Fibroblast of the aortic adventitia (primary cell): Measurements from ENCODE around the gene WDPCP. TPM values are rescaled to one million over a fixed set of nuclear protein-coding genes. Genes with fewer than 3 reads are reported as not detected.

Experiments used
- DNase-seq: peaks from one replicate; pipeline ENCODE4 v3.0.0-alpha.2; 2010; ENCODE audit warnings: low read depth
- H3K4me3 ChIP-seq: 2 replicates; pipeline ENCODE4 v1.5.1; 2011; ENCODE audit warnings: low read depth, mild to moderate bottlenecking, control low read depth, low read length, moderate library complexity
- total RNA-seq: library from RNA; depleted of rRNA; stranded (reverse); fragments of >200 nt; gene quantifications from 2 replicates; pipeline ENCODE4 v1.2.3, GENCODE V29; 2012; ENCODE audit warnings: low replicate concordance
- TF ChIP-seq, protein P1 (sequence below): IDR thresholded peaks from 2 replicates; pipeline ENCODE4 v1.5.1; 2011; ENCODE audit warnings: mild to moderate bottlenecking, low read length, control low read depth, inconsistent platforms; ENCODE audit not compliant: insufficient read depth

The WDPCP gene
- total RNA-seq, 1 donor: 12.4 TPM

DNA sequence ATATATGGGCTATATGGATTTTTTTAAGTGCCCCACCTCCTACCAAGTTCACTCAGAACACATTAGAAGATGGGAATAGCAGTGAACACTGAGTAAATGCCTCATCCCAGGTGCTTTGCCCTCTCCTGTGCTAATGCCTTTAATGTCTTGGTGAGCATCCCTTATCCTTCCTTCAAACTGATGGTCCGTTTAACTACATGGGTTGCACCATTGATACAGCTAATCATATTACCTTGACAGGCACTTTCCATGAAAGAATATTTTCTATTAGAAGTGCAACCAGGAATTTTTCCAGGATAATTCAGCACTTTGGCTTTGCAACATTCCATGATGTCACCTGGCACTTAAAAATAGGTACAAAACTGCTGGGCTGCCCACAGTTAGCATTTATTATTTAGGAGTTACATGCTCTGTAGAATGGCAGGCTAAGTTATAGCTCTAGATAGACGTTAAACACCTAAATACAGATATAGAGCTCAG lies 74.0 kb downstream of the WDPCP start:
- H3K4me3 ChIP-seq: no peak overlapping the region
- TF ChIP-seq, protein P1, sequence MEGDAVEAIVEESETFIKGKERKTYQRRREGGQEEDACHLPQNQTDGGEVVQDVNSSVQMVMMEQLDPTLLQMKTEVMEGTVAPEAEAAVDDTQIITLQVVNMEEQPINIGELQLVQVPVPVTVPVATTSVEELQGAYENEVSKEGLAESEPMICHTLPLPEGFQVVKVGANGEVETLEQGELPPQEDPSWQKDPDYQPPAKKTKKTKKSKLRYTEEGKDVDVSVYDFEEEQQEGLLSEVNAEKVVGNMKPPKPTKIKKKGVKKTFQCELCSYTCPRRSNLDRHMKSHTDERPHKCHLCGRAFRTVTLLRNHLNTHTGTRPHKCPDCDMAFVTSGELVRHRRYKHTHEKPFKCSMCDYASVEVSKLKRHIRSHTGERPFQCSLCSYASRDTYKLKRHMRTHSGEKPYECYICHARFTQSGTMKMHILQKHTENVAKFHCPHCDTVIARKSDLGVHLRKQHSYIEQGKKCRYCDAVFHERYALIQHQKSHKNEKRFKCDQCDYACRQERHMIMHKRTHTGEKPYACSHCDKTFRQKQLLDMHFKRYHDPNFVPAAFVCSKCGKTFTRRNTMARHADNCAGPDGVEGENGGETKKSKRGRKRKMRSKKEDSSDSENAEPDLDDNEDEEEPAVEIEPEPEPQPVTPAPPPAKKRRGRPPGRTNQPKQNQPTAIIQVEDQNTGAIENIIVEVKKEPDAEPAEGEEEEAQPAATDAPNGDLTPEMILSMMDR: no peak
- no peak for DNase-seq

DNA sequence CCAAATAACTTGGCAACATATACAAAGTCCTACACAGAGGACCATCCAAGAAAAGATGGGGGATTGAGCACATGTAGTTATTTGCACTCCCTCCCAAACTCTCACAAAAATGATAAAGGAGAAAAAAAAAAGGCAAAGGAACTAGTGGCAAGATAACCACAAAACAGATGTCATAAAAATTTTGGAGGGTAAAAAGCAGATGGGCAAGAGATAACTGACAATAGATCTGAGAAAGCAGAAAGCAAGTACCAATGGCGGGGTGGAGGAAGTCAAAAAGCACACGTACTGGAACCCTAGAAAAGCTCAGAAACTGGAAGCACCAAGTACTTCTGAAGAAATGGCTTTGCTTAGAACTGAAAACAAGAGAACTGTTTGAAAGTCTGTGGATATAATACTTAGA lies 82.0 kb downstream of the WDPCP start:
- TF ChIP-seq, protein P1: no peak
- no peak for DNase-seq
- no peak overlapping the region for H3K4me3 ChIP-seq

DNA sequence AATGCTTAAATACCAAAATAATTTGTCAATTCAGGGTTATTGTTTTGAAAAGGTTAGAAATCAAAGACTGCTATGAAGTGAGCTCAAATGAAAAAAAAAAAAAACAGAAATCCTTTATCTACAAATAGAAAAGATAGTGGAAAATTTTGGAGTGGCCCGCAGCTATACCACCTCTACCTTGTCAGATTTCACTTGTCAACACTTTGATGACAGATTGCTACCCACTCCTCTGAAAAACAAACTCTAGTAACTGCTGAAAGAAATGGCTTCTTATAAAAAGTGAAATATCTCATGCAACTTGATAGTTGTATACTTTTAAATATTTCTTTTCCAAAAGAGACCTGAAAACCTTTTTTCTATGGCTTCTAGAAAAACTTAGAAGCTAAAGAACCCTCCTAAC lies 84.5 kb downstream of the WDPCP start:
- H3K4me3 ChIP-seq: no peak overlapping the region
- DNase-seq: no peak
- TF ChIP-seq, protein P1: no peak

DNA sequence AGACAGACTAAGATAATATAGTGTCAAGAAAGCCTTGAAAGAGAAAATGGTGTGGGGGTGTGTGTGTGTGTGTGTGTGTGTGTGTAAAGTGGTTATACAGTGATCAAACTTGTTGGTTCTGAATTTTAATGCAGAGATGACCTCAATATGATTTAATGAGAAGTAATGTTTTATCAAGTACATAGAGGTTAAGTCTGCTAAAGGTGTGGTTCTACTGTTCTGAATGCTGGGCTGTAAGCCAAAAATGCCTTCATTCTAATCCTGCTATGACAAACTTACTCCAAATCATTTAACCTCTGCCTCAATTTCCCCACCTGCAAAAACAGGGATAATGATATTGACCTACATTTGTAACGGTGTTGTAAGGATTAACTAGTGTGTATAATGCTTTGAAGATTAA lies 87.9 kb downstream of the WDPCP start:
- H3K4me3 ChIP-seq: no peak overlapping the region
- peak; percentile 3 for DNase-seq
- TF ChIP-seq, protein P1: no peak

DNA sequence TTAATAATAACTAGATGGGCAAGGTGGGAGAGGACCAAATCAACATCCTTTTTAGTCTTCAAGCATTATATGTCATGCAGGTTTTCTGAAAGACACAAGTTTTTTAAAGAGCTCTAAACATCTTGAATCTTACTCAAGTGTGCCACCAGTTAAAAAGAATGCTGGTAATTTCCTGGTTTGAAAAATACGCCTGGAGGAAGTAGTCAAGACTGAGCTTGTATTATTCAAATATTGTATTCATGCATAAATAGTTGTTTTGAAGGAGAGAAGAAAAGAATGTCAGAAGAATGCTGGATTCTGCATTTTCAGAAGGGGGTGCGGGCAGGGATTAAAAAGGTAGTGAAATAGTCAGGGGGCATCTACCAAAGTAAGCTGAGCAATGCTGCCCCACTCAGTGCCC lies 90.7 kb downstream of the WDPCP start:
- DNase-seq: no peak
- TF ChIP-seq, protein P1: no peak
- H3K4me3 ChIP-seq: no peak overlapping the region

DNA sequence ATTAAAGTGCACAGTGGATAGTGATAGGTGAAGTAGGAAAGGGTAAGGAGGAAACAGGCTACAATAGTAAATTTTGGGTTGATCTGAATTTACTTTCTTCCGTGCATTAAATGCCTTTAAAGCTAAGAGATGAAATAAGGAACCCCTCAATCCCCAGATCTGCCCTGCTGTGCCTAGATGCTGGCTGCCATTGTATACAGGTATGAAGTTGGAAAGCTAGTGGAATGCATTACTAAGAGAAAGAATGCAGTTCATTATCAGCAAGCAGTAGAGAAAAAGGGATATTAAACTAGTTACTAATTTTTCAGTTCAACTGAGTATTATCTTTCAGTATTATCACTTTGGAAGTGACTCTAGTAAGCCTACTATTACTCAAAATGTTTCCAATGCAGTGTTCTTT lies 93.3 kb downstream of the WDPCP start:
- TF ChIP-seq, protein P1: no peak
- H3K4me3 ChIP-seq: no peak overlapping the region

DNA sequence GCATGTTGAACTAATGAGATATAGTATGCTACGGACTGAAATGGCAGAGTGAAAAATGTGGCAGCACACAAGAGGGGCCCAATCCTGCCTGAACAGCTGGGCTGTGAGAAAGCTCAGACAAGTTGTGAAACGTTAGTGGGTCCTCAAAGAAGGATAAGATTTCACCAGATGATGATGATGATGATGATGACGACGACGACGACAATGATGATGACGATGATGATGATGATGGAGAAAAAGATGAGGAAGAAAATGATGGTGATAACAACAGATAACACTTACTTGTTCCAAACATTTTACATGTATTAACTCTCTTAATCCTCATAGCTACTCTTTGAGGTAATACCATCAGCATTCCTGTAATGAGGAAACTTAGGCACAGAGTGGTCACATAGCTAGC lies 94.2 kb downstream of the WDPCP start:
- H3K4me3 ChIP-seq: no peak overlapping the region
- no peak for DNase-seq
- TF ChIP-seq, protein P1: no peak

More for the DNA sequence above, 93.3 kb downstream of the WDPCP start:
- no peak for DNase-seq
